ENCODE data around the gene CTCFL. TPM values are rescaled to one million over a fixed set of nuclear protein-coding genes. Genes with fewer than 3 reads are reported as not detected.

Gene CTCFL
- total RNA-seq = not detected

GRCh38 chr20:57524511-57525176 lies at the start of gene CTCFL:
TSS of gene CTCFL (minus strand) at chr20:57525140. CDS start at chr20:57524205, 935 bp downstream.
- no peaks in the 10 kb centered on the region for H3K27me3 Mint-ChIP-seq

GRCh38 chr20:57573894-57574293 lies 49.0 kb upstream of the CTCFL start:
- DNase-seq (ENCODE audit: low spot score) (no peak), ATAC-seq (no peak)
- peaks cover 0 to 6% of the 10 kb centered on the region in 2 donors for H3K27me3 Mint-ChIP-seq
- no peaks in the 10 kb centered on the region for H3K36me3 Mint-ChIP-seq
- H3K4me1 Mint-ChIP-seq (ENCODE audit: low read depth in 2 of 2) = no peaks in the 10 kb centered on the region
- H3K27ac Mint-ChIP-seq = no peak overlapping the region
- H3K4me3 Mint-ChIP-seq = no peak overlapping the region
- no peaks in the 10 kb centered on the region for H3K9me3 Mint-ChIP-seq

More at GRCh38 chr20:57524511-57525176, at the start of gene CTCFL:
- DNase-seq (ENCODE audit: low spot score) (no peak), ATAC-seq (no peak)
- H3K27ac Mint-ChIP-seq = no peak within 1 kb of the TSS
- no peak within 1 kb of the TSS for H3K4me3 Mint-ChIP-seq
- H3K36me3 Mint-ChIP-seq = no peaks in the 10 kb centered on the region
- H3K4me1 Mint-ChIP-seq (ENCODE audit: low read depth in 2 of 2) = no peaks in the 10 kb centered on the region
- H3K9me3 Mint-ChIP-seq = no peaks in the 10 kb centered on the region

GRCh38 chr20:57573242-57573641 lies 48.3 kb upstream of the CTCFL start:
- Mint-ChIP-seq H3K27ac (no peak overlapping the region), H3K36me3 (no peaks in the 10 kb centered on the region), H3K4me1 (ENCODE audit: low read depth in 2 of 2) (no peaks in the 10 kb centered on the region), H3K4me3 (no peak overlapping the region), H3K27me3 (peaks cover 0 to 8% of the 10 kb centered on the region in 2 donors), H3K9me3 (no peaks in the 10 kb centered on the region)
- no peak for DNase-seq (ENCODE audit: low spot score)
- ATAC-seq = no peak

- no peaks in the 10 kb centered on the region for H3K4me1 Mint-ChIP-seq (ENCODE audit: low read depth in 2 of 2)
- no peak for ATAC-seq
- no peaks in the 10 kb centered on the region for H3K36me3 Mint-ChIP-seq
- no peaks in the 10 kb centered on the region for H3K9me3 Mint-ChIP-seq
- no peak overlapping the region for H3K27ac Mint-ChIP-seq
- DNase-seq (ENCODE audit: low spot score) = no peak
- H3K27me3 Mint-ChIP-seq = peaks cover 0 to 10% of the 10 kb centered on the region in 2 donors
- H3K4me3 Mint-ChIP-seq = no peak overlapping the region
These were observed 47.0 kb upstream of the CTCFL start for GRCh38 chr20:57571782-57572416.

GRCh38 chr20:57570920-57571319 lies 46.0 kb upstream of the CTCFL start:
- DNase-seq (ENCODE audit: low spot score) (no peak), ATAC-seq (no peak)
- Mint-ChIP-seq H3K36me3 (no peaks in the 10 kb centered on the region), H3K27ac (no peak overlapping the region), H3K4me1 (ENCODE audit: low read depth in 2 of 2) (no peaks in the 10 kb centered on the region), H3K4me3 (no peak overlapping the region), H3K9me3 (no peaks in the 10 kb centered on the region), H3K27me3 (peaks cover 0 to 10% of the 10 kb centered on the region in 2 donors)

- no peaks in the 10 kb centered on the region for H3K4me1 Mint-ChIP-seq (ENCODE audit: low read depth in 2 of 2)
- H3K9me3 Mint-ChIP-seq = no peaks in the 10 kb centered on the region
- H3K4me3 Mint-ChIP-seq = no peak overlapping the region
- H3K27me3 Mint-ChIP-seq = peaks cover 6 to 10% of the 10 kb centered on the region in 2 donors
- H3K27ac Mint-ChIP-seq = no peak overlapping the region
- DNase-seq (ENCODE audit: low spot score) = no peak
- ATAC-seq = no peak
- H3K36me3 Mint-ChIP-seq = no peaks in the 10 kb centered on the region
These were observed 45.4 kb upstream of the CTCFL start for GRCh38 chr20:57570145-57570850.

GRCh38 chr20:57568960-57569359 lies 44.0 kb upstream of the CTCFL start:
- no peak for ATAC-seq
- H3K4me1 Mint-ChIP-seq (ENCODE audit: low read depth in 2 of 2) = no peaks in the 10 kb centered on the region
- H3K9me3 Mint-ChIP-seq = no peaks in the 10 kb centered on the region

GRCh38 chr20:57568088-57568896 lies 43.4 kb upstream of the CTCFL start:
- H3K4me3 Mint-ChIP-seq = no peak overlapping the region
- no peaks in the 10 kb centered on the region for H3K9me3 Mint-ChIP-seq
- no peak for DNase-seq (ENCODE audit: low spot score)
- ATAC-seq = no peak
- no peaks in the 10 kb centered on the region for H3K36me3 Mint-ChIP-seq
- H3K27ac Mint-ChIP-seq = no peak overlapping the region
- H3K27me3 Mint-ChIP-seq = peaks cover 14 to 15% of the 10 kb centered on the region in 2 donors
- H3K4me1 Mint-ChIP-seq (ENCODE audit: low read depth in 2 of 2) = no peaks in the 10 kb centered on the region

More at GRCh38 chr20:57568960-57569359, 44.0 kb upstream of the CTCFL start:
- H3K36me3 Mint-ChIP-seq = no peaks in the 10 kb centered on the region
- no peak overlapping the region for H3K27ac Mint-ChIP-seq
- H3K4me3 Mint-ChIP-seq = no peak overlapping the region
- DNase-seq (ENCODE audit: low spot score) = no peak
- peaks cover 14 to 15% of the 10 kb centered on the region in 2 donors for H3K27me3 Mint-ChIP-seq

- DNase-seq (ENCODE audit: low spot score) = no peak
- Mint-ChIP-seq H3K9me3 (no peaks in the 10 kb centered on the region), H3K4me3 (no peak overlapping the region), H3K27me3 (peaks cover 14 to 15% of the 10 kb centered on the region in 2 donors), H3K36me3 (no peaks in the 10 kb centered on the region), H3K27ac (no peak overlapping the region), H3K4me1 (ENCODE audit: low read depth in 2 of 2) (no peaks in the 10 kb centered on the region)
- ATAC-seq = no peak
These were observed 42.6 kb upstream of the CTCFL start for GRCh38 chr20:57567471-57568079.

- no peak overlapping the region for H3K4me3 Mint-ChIP-seq
- no peak for ATAC-seq
- H3K27ac Mint-ChIP-seq = no peak overlapping the region
- no peak for DNase-seq (ENCODE audit: low spot score)
- H3K36me3 Mint-ChIP-seq = no peaks in the 10 kb centered on the region
- no peaks in the 10 kb centered on the region for H3K4me1 Mint-ChIP-seq (ENCODE audit: low read depth in 2 of 2)
- H3K9me3 Mint-ChIP-seq = no peaks in the 10 kb centered on the region
- H3K27me3 Mint-ChIP-seq = peaks cover 14 to 15% of the 10 kb centered on the region in 2 donors
These were observed 42.0 kb upstream of the CTCFL start for GRCh38 chr20:57566803-57567459.

- no peak overlapping the region for H3K4me3 Mint-ChIP-seq
- no peaks in the 10 kb centered on the region for H3K4me1 Mint-ChIP-seq (ENCODE audit: low read depth in 2 of 2)
- DNase-seq (ENCODE audit: low spot score) (no peak), ATAC-seq (no peak)
- peaks cover 12 to 14% of the 10 kb centered on the region in 2 donors for H3K27me3 Mint-ChIP-seq
- H3K9me3 Mint-ChIP-seq = no peaks in the 10 kb centered on the region
- no peaks in the 10 kb centered on the region for H3K36me3 Mint-ChIP-seq
- H3K27ac Mint-ChIP-seq = no peak overlapping the region
These were observed 41.5 kb upstream of the CTCFL start for GRCh38 chr20:57566399-57566798.

GRCh38 chr20:57564951-57565642 lies 40.2 kb upstream of the CTCFL start:
- no peaks in the 10 kb centered on the region for H3K36me3 Mint-ChIP-seq
- H3K9me3 Mint-ChIP-seq = no peaks in the 10 kb centered on the region
- H3K4me1 Mint-ChIP-seq (ENCODE audit: low read depth in 2 of 2) = no peaks in the 10 kb centered on the region
- ATAC-seq (no peak), DNase-seq (ENCODE audit: low spot score) (no peak)
- H3K4me3 Mint-ChIP-seq = no peak overlapping the region
- H3K27me3 Mint-ChIP-seq = peaks cover 12 to 14% of the 10 kb centered on the region in 2 donors
- no peak overlapping the region for H3K27ac Mint-ChIP-seq
